AG04450 (cell line): ENCODE data around the gene TRIM27. TPM values are rescaled to one million over a fixed set of nuclear protein-coding genes. Genes with fewer than 3 reads are reported as not detected.
"Not testable (repeated sequence)": the region's sequence is repeated elsewhere in the genome, so short reads cannot be mapped to it uniquely, and the experiment has no call there.

Source experiments
- CTCF ChIA-PET: fragments of 300-600, 350-600 bp; formaldehyde crosslinking; extraction: SDS; loops from one replicate; lab custom pipeline; 2022; ENCODE audit warnings: antibody characterized with exemption, inconsistent platforms; lab: Charles Lee
- POLR2A ChIA-PET: fragments of 350-600 bp; formaldehyde crosslinking; extraction: SDS; loops from one replicate; lab custom pipeline; 2021; ENCODE audit warnings: antibody characterized with exemption, inconsistent platforms; lab: Yijun Ruan, JAX
- DNase-seq: peaks from one replicate; pipeline ENCODE4 v3.0.0-alpha.2; 2011; ENCODE audit warnings: low read depth, low spot score
- H3K27ac ChIP-seq: one replicate; pipeline ENCODE4 v1.5.1; 2012; ENCODE audit warnings: low read depth, low read length, control low read depth
- H3K27me3 ChIP-seq: one replicate; pipeline ENCODE4 v1.6.0; 2012; ENCODE audit warnings: low read length; ENCODE audit not compliant: control insufficient read depth, insufficient read depth
- H3K4me3 ChIP-seq: 2 replicates; pipeline ENCODE4 v1.5.1; 2011; ENCODE audit warnings: mild to moderate bottlenecking, low read depth, low read length, control low read depth
- H3K9me3 ChIP-seq: 2 replicates; pipeline ENCODE4 v1.5.1; 2012; ENCODE audit warnings: low read length; ENCODE audit not compliant: control insufficient read depth, insufficient read depth
- polyA plus RNA-seq: library from polyadenylated mRNA; depleted of rRNA; stranded (reverse); fragments of >200 nt; gene quantifications from 2 replicates; pipeline ENCODE4 v1.2.3, GENCODE V29; 2011; rRNA removed
- small RNA-seq: library from RNA; depleted of rRNA; stranded (forward); fragments of <200 nt; gene quantifications from one replicate; pipeline ENCODE3, GENCODE V24; 2012; ENCODE audit warnings: low read depth; ENCODE audit not compliant: insufficient read length
- TF ChIP-seq, protein P1 (sequence below): IDR thresholded peaks from 2 replicates; pipeline ENCODE4 v1.5.1; 2011; ENCODE audit warnings: low read depth, low read length, control low read depth, inconsistent platforms

TRIM27 gene
- polyA plus RNA-seq, 1 experiment, result 73.8 TPM

- ChIA-PET POLR2A (no interaction called here), CTCF (interaction anchor here (1.0 kb wide), 1 partner anchor 21 kb away, joined by 4 read pairs; no protein-coding TSS in a partner anchor)
- no peak overlapping the region for H3K4me3 ChIP-seq
- peaks cover 5% of the 10 kb centered on the region for H3K9me3 ChIP-seq
- no peaks in the 10 kb centered on the region for H3K27me3 ChIP-seq
- no peak overlapping the region for H3K27ac ChIP-seq
- DNase-seq, result no peak
- TF ChIP-seq, protein P1, sequence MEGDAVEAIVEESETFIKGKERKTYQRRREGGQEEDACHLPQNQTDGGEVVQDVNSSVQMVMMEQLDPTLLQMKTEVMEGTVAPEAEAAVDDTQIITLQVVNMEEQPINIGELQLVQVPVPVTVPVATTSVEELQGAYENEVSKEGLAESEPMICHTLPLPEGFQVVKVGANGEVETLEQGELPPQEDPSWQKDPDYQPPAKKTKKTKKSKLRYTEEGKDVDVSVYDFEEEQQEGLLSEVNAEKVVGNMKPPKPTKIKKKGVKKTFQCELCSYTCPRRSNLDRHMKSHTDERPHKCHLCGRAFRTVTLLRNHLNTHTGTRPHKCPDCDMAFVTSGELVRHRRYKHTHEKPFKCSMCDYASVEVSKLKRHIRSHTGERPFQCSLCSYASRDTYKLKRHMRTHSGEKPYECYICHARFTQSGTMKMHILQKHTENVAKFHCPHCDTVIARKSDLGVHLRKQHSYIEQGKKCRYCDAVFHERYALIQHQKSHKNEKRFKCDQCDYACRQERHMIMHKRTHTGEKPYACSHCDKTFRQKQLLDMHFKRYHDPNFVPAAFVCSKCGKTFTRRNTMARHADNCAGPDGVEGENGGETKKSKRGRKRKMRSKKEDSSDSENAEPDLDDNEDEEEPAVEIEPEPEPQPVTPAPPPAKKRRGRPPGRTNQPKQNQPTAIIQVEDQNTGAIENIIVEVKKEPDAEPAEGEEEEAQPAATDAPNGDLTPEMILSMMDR, result no peak
Measured at GRCh38 chr6:28860581-28860980, 63.2 kb downstream of the TRIM27 start.

- CTCF ChIA-PET, result interaction anchor here (1.1 kb wide), 1 partner anchor 21 kb away, joined by 3 read pairs; no protein-coding TSS in a partner anchor
- TF ChIP-seq, protein P1, result no peak
- Histone ChIP-seq H3K9me3 (peaks cover 5% of the 10 kb centered on the region), H3K4me3 (no peak overlapping the region), H3K27ac (no peak overlapping the region), H3K27me3 (no peaks in the 10 kb centered on the region)
- DNase-seq, result no peak
- POLR2A ChIA-PET, result no interaction called here
Measured at GRCh38 chr6:28858963-28859362, 64.8 kb downstream of the TRIM27 start.

GRCh38 chr6:28856620-28857005, 67.2 kb downstream of the TRIM27 start:
- TF ChIP-seq, protein P1, result no peak
- no peak for DNase-seq
- no peak overlapping the region for H3K4me3 ChIP-seq
- peaks cover 5% of the 10 kb centered on the region for H3K9me3 ChIP-seq
- CTCF ChIA-PET, result no interaction called here
- POLR2A ChIA-PET, result no interaction called here
- no peaks in the 10 kb centered on the region for H3K27me3 ChIP-seq
- no peak overlapping the region for H3K27ac ChIP-seq

DNA sequence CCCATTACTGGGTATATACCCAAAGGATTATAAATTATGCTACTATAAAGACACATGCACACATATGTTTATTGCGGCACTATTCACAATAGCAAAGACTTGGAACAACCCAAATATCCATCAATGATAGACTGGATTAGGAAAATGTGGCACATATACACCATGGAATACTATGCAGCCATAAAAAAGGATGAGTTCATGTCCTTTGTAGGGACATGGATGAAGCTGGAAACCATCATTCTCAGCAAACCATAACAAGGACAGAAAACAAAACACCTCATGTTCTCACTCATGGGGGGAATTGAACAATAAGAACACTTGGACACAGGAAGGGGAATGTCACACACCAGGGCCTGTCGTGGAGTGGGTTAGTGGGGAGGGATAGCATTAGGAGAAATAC, 69.4 kb downstream of the TRIM27 start:
- H3K27ac ChIP-seq, POLR2A ChIA-PET, H3K27me3 ChIP-seq, DNase-seq, H3K9me3 ChIP-seq, H3K4me3 ChIP-seq: not testable (repeated sequence)
- CTCF ChIA-PET, result interaction anchor here (0.6 kb wide), 1 partner anchor 15 kb away, joined by 3 read pairs; no protein-coding TSS in a partner anchor

Small RNA genes lying within 50 kb of the gene (small RNA-seq; reads per million reads assigned to genes)
- gene RNU6-930P, result not detected

Other genes starting within 250 kb of the TRIM27 start
- gene ZNF311, start 81.3 kb upstream of the TRIM27 start, polyA plus RNA-seq, result 0.63 and 0.77 TPM in 2 replicates
- gene OR2W1, start 121.2 kb upstream of the TRIM27 start, polyA plus RNA-seq, result not detected in 2 replicates
- not detected in 2 replicates for gene OR2B3, start 163.3 kb upstream of the TRIM27 start, polyA plus RNA-seq
- gene OR2J1, start 175.5 kb upstream of the TRIM27 start, polyA plus RNA-seq, result not detected in 2 replicates
- gene OR2J3, start 184.1 kb upstream of the TRIM27 start, polyA plus RNA-seq, result not detected in 2 replicates
- not detected in 2 replicates for gene OR2J2, start 246.9 kb upstream of the TRIM27 start, polyA plus RNA-seq